Neural cell (in vitro differentiated cells): ENCODE measurements around the gene ZNF778.

Source experiments
- CTCF ChIP-seq: fragments of 450-650 bp; IDR thresholded peaks from 2 replicates; pipeline ENCODE4 v1.5.1; 2014; ENCODE audit warnings: antibody characterized with exemption, mild to moderate bottlenecking, moderate library complexity; ENCODE audit not compliant: poor library complexity, severe bottlenecking
- EZH2 ChIP-seq: fragments of 200-600, 300-800 bp; shearing (Covaris generic), sonication (generic); IDR thresholded peaks from 2 replicates; pipeline ENCODE4 v1.6.1; 2014; ENCODE audit warnings: antibody characterized with exemption, low read length, borderline replicate concordance, mild to moderate bottlenecking; ENCODE audit not compliant: insufficient read depth, poor library complexity, severe bottlenecking
- POLR2AphosphoS5 ChIP-seq: IDR thresholded peaks from 2 replicates; pipeline ENCODE4 v1.6.1; 2012
- REST ChIP-seq: IDR thresholded peaks from 2 replicates; pipeline ENCODE4 v1.6.1; 2012; ENCODE audit warnings: borderline replicate concordance
- SMC3 ChIP-seq: fragments of 450-650 bp; conservative IDR thresholded peaks from 2 replicates; pipeline ENCODE4 v1.6.1; 2014; ENCODE audit warnings: antibody characterized with exemption, mild to moderate bottlenecking, moderate library complexity; ENCODE audit not compliant: poor library complexity
- TAF1 ChIP-seq: IDR thresholded peaks from 2 replicates; pipeline ENCODE4 v1.6.1; 2012; ENCODE audit warnings: low read depth

DNA sequence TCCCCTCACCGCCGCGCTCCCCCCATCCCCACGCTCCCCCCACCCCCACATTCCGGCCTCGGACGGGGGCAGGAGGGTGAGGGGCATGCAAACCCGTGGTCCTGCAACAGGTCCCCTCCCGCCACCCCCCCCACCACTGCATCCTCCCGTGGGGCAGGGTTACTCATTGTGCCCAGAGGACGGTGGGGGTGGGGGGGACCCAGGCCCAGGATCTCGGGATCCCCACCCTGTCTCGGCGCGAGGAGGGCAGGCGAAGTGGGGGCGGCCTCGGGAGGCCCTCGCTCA is 25.7 kb upstream of the ZNF778 start:
- TF ChIP-seq REST (no peak), SMC3 (no peak), CTCF (no peak), EZH2 (no peak), POLR2AphosphoS5 (no peak), TAF1 (no peak)
